Astrocyte of the spinal cord (primary cell): ENCODE measurements around the gene STIM1.

Experiments used
- DNase-seq: peaks from one replicate; pipeline ENCODE4 v3.0.0; 2011; ENCODE audit warnings: low read depth, low spot score
- H3K4me3 ChIP-seq: 2 replicates; pipeline ENCODE4 v1.5.1; 2011; ENCODE audit warnings: low read depth, mild to moderate bottlenecking, low read length, moderate library complexity
- in situ Hi-C: cut with HindIII; loops from 2 replicates; pipeline ENCODE4 v1.10.0; 2017; ENCODE audit warnings: low sequenced_read_pairs
- TF ChIP-seq, protein P1 (sequence below): IDR thresholded peaks from 2 replicates; pipeline ENCODE4 v1.5.1; 2012; ENCODE audit warnings: low read depth, mild to moderate bottlenecking, low read length, inconsistent platforms

STIM1 gene

DNA sequence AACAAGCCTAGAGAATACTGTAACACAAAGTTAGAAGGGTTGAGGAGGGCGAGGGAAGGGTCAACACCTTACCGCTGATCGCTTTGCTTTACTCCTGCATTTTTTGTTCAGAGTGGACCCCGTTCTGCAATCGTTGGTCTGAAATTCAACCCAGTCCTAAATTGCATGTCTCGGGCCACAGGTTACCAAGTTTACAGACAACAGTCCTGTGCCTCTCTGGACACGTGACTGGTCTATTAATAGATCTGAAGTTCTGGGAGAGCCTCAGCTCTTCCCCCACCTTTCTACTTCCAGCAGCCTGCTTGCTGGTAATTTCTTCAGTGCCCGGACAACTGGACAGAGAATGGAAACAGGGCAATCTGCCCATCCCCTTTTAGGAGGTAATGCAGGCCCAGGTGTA, 74.2 kb downstream of the STIM1 start:
- DNase-seq, result no peak
- TF ChIP-seq, protein P1, sequence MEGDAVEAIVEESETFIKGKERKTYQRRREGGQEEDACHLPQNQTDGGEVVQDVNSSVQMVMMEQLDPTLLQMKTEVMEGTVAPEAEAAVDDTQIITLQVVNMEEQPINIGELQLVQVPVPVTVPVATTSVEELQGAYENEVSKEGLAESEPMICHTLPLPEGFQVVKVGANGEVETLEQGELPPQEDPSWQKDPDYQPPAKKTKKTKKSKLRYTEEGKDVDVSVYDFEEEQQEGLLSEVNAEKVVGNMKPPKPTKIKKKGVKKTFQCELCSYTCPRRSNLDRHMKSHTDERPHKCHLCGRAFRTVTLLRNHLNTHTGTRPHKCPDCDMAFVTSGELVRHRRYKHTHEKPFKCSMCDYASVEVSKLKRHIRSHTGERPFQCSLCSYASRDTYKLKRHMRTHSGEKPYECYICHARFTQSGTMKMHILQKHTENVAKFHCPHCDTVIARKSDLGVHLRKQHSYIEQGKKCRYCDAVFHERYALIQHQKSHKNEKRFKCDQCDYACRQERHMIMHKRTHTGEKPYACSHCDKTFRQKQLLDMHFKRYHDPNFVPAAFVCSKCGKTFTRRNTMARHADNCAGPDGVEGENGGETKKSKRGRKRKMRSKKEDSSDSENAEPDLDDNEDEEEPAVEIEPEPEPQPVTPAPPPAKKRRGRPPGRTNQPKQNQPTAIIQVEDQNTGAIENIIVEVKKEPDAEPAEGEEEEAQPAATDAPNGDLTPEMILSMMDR, result no peak
- in situ Hi-C loops, result no loop called here
- H3K4me3 ChIP-seq, result no peak overlapping the region

DNA sequence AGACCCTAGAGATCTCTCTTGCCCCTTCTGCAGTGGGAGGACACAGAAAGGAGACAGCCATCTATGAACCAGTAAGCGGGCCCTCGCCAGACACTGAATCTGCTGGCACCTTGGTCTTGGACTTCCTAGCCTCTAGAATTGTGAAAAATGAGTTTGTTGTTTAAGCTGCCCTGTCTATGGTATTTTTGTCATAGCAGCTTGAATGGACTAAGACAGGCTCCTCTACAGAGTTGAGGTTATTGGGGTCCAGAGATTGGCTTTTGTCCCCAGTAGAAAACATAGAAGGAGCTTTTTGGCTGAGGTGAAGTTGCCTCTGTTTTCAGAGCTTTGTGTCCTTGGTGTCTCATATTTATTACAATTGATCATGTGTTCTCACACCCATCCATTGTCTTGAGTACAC, 77.2 kb downstream of the STIM1 start:
- no peak overlapping the region for H3K4me3 ChIP-seq
- DNase-seq, result no peak
- in situ Hi-C loops, result no loop called here
- TF ChIP-seq, protein P1, result no peak

DNA sequence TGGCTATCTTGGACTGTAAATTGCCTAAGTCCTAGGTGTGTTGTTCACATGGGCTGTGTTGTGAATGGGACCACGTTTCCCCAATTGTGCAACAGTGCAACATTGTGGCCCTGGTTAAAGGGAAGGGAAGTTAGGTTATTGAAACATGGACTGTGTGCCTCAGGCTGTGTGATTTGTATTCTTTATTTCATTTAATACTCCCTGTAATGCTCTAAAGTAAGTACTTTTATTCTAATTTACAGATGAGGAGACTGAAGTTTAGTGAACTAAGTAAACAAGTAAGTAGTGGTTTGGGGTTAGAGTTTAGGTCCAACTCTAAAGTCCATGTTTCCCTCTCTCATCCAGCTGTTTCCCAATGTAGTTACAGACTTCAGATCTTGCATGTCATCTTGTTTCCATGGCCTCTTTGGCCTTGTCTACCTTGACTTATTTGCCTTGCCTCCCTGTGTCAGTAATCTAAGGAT, 77.7 kb downstream of the STIM1 start:
- TF ChIP-seq, protein P1, result no peak
- DNase-seq, result no peak

DNA sequence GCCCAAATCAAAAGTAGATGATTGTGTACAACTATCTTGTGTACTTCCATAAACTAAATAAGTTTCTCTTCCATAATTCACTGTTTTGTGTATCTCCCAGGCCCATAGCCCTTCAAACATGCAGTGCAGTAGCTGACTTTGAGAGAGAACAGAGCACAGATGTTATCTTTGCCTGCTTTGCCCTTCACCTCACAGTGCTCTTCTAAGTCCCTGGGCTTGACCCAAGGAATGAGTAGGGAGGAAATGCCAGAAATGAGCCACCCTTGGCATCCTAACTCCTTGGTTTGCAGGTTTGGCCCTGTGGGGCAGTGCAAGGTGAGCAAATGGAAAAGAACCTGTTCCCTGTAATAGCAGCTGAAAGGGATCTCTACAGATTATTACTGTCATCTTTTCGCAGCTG, 79.2 kb downstream of the STIM1 start:
- DNase-seq, result no peak
- H3K4me3 ChIP-seq, result no peak overlapping the region
- in situ Hi-C loops, result no loop called here
- TF ChIP-seq, protein P1, result no peak

More for the DNA sequence above, 77.7 kb downstream of the STIM1 start:
- in situ Hi-C loops, result no loop called here
- H3K4me3 ChIP-seq, result no peak overlapping the region

DNA sequence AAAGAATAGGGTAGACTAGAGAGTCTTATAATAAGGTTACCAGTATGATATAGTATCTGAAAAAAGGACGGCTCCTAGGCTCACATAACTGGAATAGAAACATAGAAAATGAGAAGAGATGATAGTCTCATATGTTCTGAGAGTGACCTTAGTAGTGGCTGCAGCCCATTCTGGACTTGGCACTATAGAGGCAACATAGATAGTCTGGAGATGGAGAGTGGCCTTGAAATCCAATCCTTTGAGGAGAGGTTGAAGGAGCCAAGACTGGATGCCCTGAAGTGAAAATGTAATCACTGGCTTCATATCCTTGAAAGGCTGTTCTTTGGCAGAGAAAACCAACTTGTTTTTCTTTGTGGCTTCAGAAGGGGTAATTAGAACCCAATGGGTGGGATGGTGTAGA, 81.1 kb downstream of the STIM1 start:
- in situ Hi-C loops, result no loop called here
- TF ChIP-seq, protein P1, result no peak
- no peak for DNase-seq
- no peak overlapping the region for H3K4me3 ChIP-seq

DNA sequence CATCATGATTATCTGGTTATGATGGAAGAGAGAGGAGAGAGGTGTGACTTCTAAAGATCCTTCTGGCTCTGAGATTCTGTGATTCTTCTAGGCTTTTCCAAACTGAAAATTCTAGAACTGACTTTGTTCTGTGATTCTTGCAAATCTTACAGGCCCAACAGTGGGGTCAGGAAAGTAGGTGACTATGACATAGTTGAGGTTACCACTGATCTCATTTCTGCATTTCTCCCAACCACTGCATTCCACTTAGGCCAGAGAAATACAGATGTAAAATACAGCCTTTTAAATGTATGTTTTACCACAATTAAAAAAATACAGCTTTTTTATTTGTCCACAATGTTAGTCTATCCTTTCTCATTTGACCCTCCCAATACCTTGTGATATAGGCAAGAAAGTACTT, 83.7 kb downstream of the STIM1 start:
- TF ChIP-seq, protein P1, result no peak
- in situ Hi-C loops, result no loop called here
- no peak overlapping the region for H3K4me3 ChIP-seq
- DNase-seq, result peak; percentile 93
